ENCODE results near the gene CNTRL.
"Not testable (repeated sequence)": the region's sequence is repeated elsewhere in the genome, so short reads cannot be mapped to it uniquely, and the experiment has no call there.

Gene CNTRL

GRCh38 chr9:121098567-121099198, 23.9 kb downstream of the CNTRL start:
- H3K4me3 ChIP-seq (ENCODE audit: low read length), result no peak overlapping the region
- TF ChIP-seq ZNF274 (IDR thresholded peaks at IDR 0.05; ENCODE audit: low read depth, low read length), result no peak

- H3K4me3 ChIP-seq (ENCODE audit: low read length), result not testable (repeated sequence)
Observed at GRCh38 chr9:121104054-121104453, 29.3 kb downstream of the CNTRL start.

GRCh38 chr9:121105531-121105930, 30.8 kb downstream of the CNTRL start:
- H3K4me3 ChIP-seq (ENCODE audit: low read length), result no peak overlapping the region
- no peak for TF ChIP-seq ZNF274 (IDR thresholded peaks at IDR 0.05; ENCODE audit: low read depth, low read length)

GRCh38 chr9:121107029-121107428, 32.3 kb downstream of the CNTRL start:
- H3K4me3 ChIP-seq (ENCODE audit: low read length), result no peak overlapping the region
- TF ChIP-seq ZNF274 (IDR thresholded peaks at IDR 0.05; ENCODE audit: low read depth, low read length), result no peak

- no peak for TF ChIP-seq ZNF274 (IDR thresholded peaks at IDR 0.05; ENCODE audit: low read depth, low read length)
Observed at GRCh38 chr9:121107881-121108280, 33.1 kb downstream of the CNTRL start.

GRCh38 chr9:121115466-121115865, 40.7 kb downstream of the CNTRL start:
- TF ChIP-seq ZNF274 (IDR thresholded peaks at IDR 0.05; ENCODE audit: low read depth, low read length), result no peak
- no peak overlapping the region for H3K4me3 ChIP-seq (ENCODE audit: low read length)

More at GRCh38 chr9:121107881-121108280, 33.1 kb downstream of the CNTRL start:
- H3K4me3 ChIP-seq (ENCODE audit: low read length), result no peak overlapping the region

- no peak for TF ChIP-seq ZNF274 (IDR thresholded peaks at IDR 0.05; ENCODE audit: low read depth, low read length)
- H3K4me3 ChIP-seq (ENCODE audit: low read length), result no peak overlapping the region
Observed at GRCh38 chr9:121118266-121118665, 43.5 kb downstream of the CNTRL start.

- no peak for TF ChIP-seq ZNF274 (IDR thresholded peaks at IDR 0.05; ENCODE audit: low read depth, low read length)
- H3K4me3 ChIP-seq (ENCODE audit: low read length), result no peak overlapping the region
Observed at GRCh38 chr9:121120386-121120785, 45.6 kb downstream of the CNTRL start.

- no peak for TF ChIP-seq ZNF274 (IDR thresholded peaks at IDR 0.05; ENCODE audit: low read depth, low read length)
- peak overlapping the region; percentile 86 for H3K4me3 ChIP-seq (ENCODE audit: low read length)
Observed at GRCh38 chr9:121121582-121122087, 46.9 kb downstream of the CNTRL start.

GRCh38 chr9:121122246-121123032, 47.7 kb downstream of the CNTRL start:
- no peak for TF ChIP-seq ZNF274 (IDR thresholded peaks at IDR 0.05; ENCODE audit: low read depth, low read length)
- H3K4me3 ChIP-seq (ENCODE audit: low read length), result peak overlapping the region; percentile 86

- H3K4me3 ChIP-seq (ENCODE audit: low read length), result no peak overlapping the region
- TF ChIP-seq ZNF274 (IDR thresholded peaks at IDR 0.05; ENCODE audit: low read depth, low read length), result no peak
Observed at GRCh38 chr9:121123816-121124535, 49.2 kb downstream of the CNTRL start.

GRCh38 chr9:121125590-121125989, 50.8 kb downstream of the CNTRL start:
- TF ChIP-seq ZNF274 (IDR thresholded peaks at IDR 0.05; ENCODE audit: low read depth, low read length), result no peak
- H3K4me3 ChIP-seq (ENCODE audit: low read length), result no peak overlapping the region

GRCh38 chr9:121129384-121129783, 54.6 kb downstream of the CNTRL start:
- not testable (repeated sequence) for H3K4me3 ChIP-seq (ENCODE audit: low read length)

GRCh38 chr9:121133104-121133816, 58.5 kb downstream of the CNTRL start:
- no peak overlapping the region for H3K4me3 ChIP-seq (ENCODE audit: low read length)
- no peak for TF ChIP-seq ZNF274 (IDR thresholded peaks at IDR 0.05; ENCODE audit: low read depth, low read length)
